Astrocyte of the cerebellum (primary cell): ENCODE data around the gene GLB1L2.
"Not testable (repeated sequence)": the region's sequence is repeated elsewhere in the genome, so short reads cannot be mapped to it uniquely, and the experiment has no call there.

Experiments
- DNase-seq: peaks from one replicate; pipeline ENCODE4 v3.0.0-alpha.2; 2011; ENCODE audit warnings: low read depth
- H3K4me3 ChIP-seq: 2 replicates; pipeline ENCODE4 v1.5.1; 2011; ENCODE audit warnings: mild to moderate bottlenecking, low read depth, low read length, moderate library complexity
- in situ Hi-C: cut with HindIII; loops from 2 replicates; pipeline ENCODE4 v1.10.0; 2017; ENCODE audit warnings: low sequenced_read_pairs
- TF ChIP-seq, protein P1 (sequence below): IDR thresholded peaks from 2 replicates; pipeline ENCODE4 v1.5.1; 2012; ENCODE audit warnings: low read length, low read depth, moderate library complexity, mild to moderate bottlenecking; ENCODE audit errors: missing control alignments

The GLB1L2 gene

DNA sequence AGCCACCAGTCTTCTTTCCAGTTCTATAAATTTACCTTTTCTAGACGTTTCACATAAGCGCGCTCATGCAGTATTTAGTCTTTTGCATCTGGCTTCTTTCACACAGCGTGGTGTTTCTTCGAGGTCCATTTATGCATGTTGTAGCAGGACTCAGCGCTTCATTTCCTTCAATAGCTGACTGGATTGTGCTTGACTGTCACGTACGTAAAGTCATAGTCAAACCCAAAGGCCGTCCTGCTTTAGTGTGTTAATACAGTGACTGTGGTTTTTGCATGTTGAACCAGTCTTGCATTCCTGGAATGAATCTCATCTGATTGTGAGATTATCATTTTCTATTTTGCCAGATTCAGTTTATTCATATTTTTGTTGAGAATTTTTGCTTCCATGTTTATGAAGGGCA lies 37.1 kb upstream of the GLB1L2 start:
- no peak overlapping the region for H3K4me3 ChIP-seq
- no peak for DNase-seq
- in situ Hi-C loops, result no loop called here
- TF ChIP-seq, protein P1, sequence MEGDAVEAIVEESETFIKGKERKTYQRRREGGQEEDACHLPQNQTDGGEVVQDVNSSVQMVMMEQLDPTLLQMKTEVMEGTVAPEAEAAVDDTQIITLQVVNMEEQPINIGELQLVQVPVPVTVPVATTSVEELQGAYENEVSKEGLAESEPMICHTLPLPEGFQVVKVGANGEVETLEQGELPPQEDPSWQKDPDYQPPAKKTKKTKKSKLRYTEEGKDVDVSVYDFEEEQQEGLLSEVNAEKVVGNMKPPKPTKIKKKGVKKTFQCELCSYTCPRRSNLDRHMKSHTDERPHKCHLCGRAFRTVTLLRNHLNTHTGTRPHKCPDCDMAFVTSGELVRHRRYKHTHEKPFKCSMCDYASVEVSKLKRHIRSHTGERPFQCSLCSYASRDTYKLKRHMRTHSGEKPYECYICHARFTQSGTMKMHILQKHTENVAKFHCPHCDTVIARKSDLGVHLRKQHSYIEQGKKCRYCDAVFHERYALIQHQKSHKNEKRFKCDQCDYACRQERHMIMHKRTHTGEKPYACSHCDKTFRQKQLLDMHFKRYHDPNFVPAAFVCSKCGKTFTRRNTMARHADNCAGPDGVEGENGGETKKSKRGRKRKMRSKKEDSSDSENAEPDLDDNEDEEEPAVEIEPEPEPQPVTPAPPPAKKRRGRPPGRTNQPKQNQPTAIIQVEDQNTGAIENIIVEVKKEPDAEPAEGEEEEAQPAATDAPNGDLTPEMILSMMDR, result no peak

DNA sequence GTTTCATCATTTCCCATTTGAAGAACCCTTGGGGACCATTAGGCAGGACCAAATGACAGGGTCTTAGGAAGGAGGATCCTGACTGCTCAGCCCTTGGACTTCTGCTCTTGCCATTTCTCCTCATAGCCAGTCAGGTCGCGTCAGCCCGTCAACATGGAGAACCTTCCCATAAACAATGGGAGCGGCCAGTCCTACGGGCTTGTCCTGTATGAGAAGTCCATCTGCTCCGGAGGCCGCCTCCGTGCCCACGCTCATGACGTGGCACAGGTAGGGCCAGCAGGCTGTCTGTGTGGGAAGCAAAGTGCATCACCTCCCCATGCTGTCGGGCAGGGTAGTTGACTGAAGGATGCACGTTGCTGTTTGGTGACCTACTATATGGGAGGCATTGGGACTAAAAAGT lies 19.6 kb upstream of the GLB1L2 start:
- H3K4me3 ChIP-seq, result no peak overlapping the region
- TF ChIP-seq, protein P1, result no peak
- no peak for DNase-seq
- in situ Hi-C loops, result no loop called here

DNA sequence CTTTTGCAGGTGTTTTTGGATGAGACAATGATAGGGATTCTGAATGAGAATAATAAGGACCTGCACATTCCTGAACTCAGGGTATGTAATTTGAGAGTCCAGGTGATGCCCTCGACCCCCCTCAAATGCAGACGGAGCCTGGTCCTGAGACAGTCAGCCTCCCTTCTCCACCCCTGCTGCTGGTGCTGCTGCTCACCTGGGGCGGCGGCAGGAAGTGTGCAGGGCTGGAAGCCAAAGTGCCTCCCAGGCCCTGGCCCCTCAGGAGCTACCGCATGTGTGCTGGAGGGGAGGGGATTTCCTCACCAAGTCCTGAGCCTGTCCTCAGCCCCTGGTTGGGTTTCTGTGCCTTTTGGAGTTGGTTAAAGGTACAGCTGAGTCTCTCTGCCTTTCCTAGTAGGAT lies 19.0 kb upstream of the GLB1L2 start:
- in situ Hi-C loops, result no loop called here
- no peak overlapping the region for H3K4me3 ChIP-seq
- no peak for DNase-seq
- TF ChIP-seq, protein P1, result no peak

DNA sequence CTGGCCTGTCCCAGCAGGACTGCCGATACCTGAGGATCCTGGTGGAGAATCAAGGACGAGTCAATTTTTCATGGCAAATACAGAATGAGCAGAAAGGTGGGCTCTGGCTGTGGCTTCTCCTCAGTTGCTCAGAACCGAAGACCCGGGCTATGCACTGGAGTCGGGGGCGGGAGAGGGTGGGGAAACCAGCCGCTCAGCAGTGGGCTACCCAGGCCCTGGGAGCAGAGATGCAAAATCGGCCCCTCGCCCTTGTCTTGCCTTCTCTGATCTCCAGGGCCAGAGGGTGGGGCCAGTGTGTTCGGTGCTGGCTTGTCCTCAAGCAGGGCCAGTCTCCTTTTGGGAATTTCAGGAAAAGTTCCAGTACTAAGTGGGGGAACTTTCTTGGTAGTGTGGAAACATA lies 18.4 kb upstream of the GLB1L2 start:
- in situ Hi-C loops, result no loop called here
- no peak overlapping the region for H3K4me3 ChIP-seq
- no peak for DNase-seq
- TF ChIP-seq, protein P1, result no peak

DNA sequence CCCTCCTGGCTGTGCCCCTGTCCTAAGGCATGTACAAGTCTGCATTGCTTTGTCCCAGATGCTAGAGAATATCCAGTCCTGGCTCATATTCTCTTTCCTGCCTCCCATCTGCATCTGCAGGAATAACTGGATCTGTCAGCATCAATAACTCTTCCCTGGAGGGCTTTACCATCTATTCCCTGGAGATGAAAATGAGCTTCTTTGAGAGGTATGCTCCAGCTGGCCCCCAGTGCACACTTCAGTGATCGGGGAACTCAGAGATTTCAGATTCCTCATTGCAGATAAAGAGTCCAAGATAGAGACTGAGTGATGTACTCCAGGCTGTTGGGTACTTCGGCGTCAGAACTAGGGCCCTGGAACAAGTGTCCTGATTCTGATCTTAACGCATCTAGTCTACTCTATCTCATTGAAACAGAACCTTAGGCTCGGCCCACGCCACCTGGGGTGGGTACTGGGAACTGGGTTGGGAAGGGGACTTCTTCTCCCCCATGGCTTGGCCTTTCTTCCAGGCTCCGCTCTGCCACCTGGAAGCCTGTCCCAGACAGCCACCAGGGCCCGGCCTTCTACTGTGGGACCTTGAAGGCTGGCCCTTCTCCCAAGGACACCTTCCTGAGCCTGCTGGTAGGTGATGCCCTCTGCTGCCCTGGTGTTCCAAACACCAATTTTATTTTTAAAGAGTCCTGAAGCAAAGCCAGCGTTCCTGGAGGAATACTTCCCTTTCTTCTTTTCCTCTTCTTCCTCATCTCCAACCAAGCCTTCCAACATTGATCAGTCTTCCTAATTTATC lies 17.8 kb upstream of the GLB1L2 start:
- TF ChIP-seq, protein P1, result no peak
- H3K4me3 ChIP-seq, result no peak overlapping the region
- in situ Hi-C loops, result no loop called here
- DNase-seq, result no peak

DNA sequence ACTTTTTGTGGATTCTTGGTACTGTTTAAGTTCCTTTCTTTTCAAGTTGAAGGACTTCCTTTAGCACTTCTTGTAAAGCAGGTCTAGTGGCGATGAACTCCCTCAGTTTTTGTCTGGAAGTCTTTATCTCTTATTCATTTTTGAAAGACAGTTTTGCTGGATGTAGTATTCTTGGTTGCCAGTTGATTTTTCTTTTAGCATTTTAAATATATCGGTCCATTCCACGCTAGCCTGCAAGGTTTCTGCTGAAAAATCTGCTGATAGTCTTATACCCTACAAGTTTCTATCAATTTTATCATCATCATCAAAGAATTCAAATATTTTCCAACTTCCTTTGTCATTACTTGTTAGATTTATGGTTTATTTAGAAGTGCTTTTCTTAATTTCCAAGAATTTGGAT lies 14.7 kb upstream of the GLB1L2 start:
- no peak for DNase-seq
- H3K4me3 ChIP-seq, result no peak overlapping the region
- TF ChIP-seq, protein P1, result no peak
- in situ Hi-C loops, result no loop called here

DNA sequence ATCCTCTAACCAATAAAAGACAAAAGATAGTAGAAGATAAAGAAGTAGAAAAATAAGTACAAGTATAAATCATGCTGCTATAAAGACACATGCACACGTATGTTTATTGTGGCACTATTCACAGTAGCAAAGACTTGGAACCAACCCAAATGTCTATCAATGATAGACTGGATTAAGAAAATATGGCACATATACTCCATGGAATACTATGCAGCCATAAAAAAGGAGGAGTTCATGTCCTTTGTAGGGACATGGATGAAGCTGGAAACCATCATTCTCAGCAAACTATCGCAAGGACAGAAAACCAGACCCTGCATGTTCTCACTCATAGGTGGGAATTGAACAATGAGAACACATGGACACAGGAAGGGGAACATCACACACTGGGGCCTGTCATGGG lies 10.4 kb upstream of the GLB1L2 start:
- H3K4me3 ChIP-seq, in situ Hi-C loops, DNase-seq: not testable (repeated sequence)
